ENCODE results near the gene CARMIL1. TPM values are rescaled to one million over a fixed set of nuclear protein-coding genes. Genes with fewer than 3 reads are reported as not detected.

The CARMIL1 gene
- polyA plus RNA-seq, 1 of the 3 experiments (the other 2 are of a cell fraction), result 1.7 TPM

GRCh38 chr6:25288518-25288917 lies 9.3 kb downstream of the CARMIL1 start:
- Histone ChIP-seq H3K9ac (no peak overlapping the region), H3K79me2 (ENCODE audit: insufficient read depth) (no peaks in the 10 kb centered on the region; the same call in 1 of the 2 replicates), H3K9me3 (no peaks in the 10 kb centered on the region), H3K27ac (ENCODE audit: low read depth in 2 of 2, low read length in 1 of 2) (no peak overlapping the region), H3F3A (replicated peaks; ENCODE audit: insufficient read depth) (no peaks in the 10 kb centered on the region), H3K27me3 (ENCODE audit: insufficient read depth) (no peaks in the 10 kb centered on the region), H3K9me2 (no peaks in the 10 kb centered on the region), H3K36me3 (replicated peaks in 1 of 2; ENCODE audit: control insufficient read depth in 1 of 2, insufficient read depth in 2 of 2, low read length in 1 of 2) (no peaks in the 10 kb centered on the region), H3K4me2 (no peak overlapping the region), H2AFZ (ENCODE audit: low read depth) (no peak overlapping the region), H3K4me1 (ENCODE audit: control insufficient read depth in 1 of 2, insufficient read depth in 2 of 2, low read depth in 1 of 2, low read length in 1 of 2) (no peaks in the 10 kb centered on the region), H4K20me1 (ENCODE audit: insufficient read depth) (no peaks in the 10 kb centered on the region), H3K4me3 (ENCODE audit: low read depth in 2 of 2, low read length in 1 of 2) (no peak overlapping the region)
- ChIA-PET POLR2A (no interaction called here), CTCF (interaction anchor here (1.3 to 3.0 kb wide), 3 partner anchors 10 to 197 kb away, joined by 3 to 13 read pairs (median 4); partner anchors contain the start of gene CARMIL1)
- no peak for DNase-seq
- 96% methylated on average over 2 of the region's 2 CpGs for WGBS (ENCODE audit: low lambda C conversion rate)
- TF ChIP-seq EZH2phosphoT487 (IDR thresholded peaks at IDR 0.05; ENCODE audit: borderline replicate concordance, low read depth) (no peak), GATA2 (CRISPR knock-in tag; IDR thresholded peaks at IDR 0.05) (no peak), IRF3 (IDR thresholded peaks at IDR 0.05; ENCODE audit: low read depth, low read length) (no peak), CHD2 (IDR thresholded peaks at IDR 0.05; ENCODE audit: low read length, partially characterized antibody) (no peak), SMC3 (IDR thresholded peaks at IDR 0.05; ENCODE audit: low read depth, low read length) (no peak), MXI1 (IDR thresholded peaks at IDR 0.05; ENCODE audit: low read depth, low read length) (no peak), POLR2AphosphoS5 (IDR thresholded peaks at IDR 0.05; ENCODE audit: low read depth, low read length) (no peak), RXRA (IDR thresholded peaks at IDR 0.05; ENCODE audit: borderline replicate concordance, low read depth) (no peak), CTCF (IDR thresholded peaks at IDR 0.05) (no peak), TEAD4 (IDR thresholded peaks at IDR 0.05; ENCODE audit: borderline replicate concordance, insufficient read depth) (no peak), FOXJ3 (CRISPR knock-in tag; IDR thresholded peaks at IDR 0.05) (no peak), RFX5 (IDR thresholded peaks at IDR 0.05; ENCODE audit: low read length) (no peak)
- TF ChIP-seq, protein P1, sequence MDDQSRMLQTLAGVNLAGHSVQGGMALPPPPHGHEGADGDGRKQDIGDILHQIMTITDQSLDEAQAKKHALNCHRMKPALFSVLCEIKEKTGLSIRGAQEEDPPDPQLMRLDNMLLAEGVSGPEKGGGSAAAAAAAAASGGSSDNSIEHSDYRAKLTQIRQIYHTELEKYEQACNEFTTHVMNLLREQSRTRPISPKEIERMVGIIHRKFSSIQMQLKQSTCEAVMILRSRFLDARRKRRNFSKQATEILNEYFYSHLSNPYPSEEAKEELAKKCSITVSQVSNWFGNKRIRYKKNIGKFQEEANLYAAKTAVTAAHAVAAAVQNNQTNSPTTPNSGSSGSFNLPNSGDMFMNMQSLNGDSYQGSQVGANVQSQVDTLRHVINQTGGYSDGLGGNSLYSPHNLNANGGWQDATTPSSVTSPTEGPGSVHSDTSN (IDR thresholded peaks at IDR 0.05), result no peak
